ENCODE data around the gene NLGN1.

The NLGN1 gene

GRCh38 chr3:173552526-173552925, 155.0 kb downstream of the NLGN1 start:
- Mint-ChIP-seq H3K27ac (no peak overlapping the region), H3K4me3 (no peak overlapping the region), H3K4me1 (no peaks in the 10 kb centered on the region), H3K27me3 (ENCODE audit: low read depth) (no peaks in the 10 kb centered on the region), H3K9me3 (no peaks in the 10 kb centered on the region), H3K36me3 (ENCODE audit: low read depth) (no peaks in the 10 kb centered on the region)
- TF ChIP-seq CTCF (IDR thresholded peaks at IDR 0.05; ENCODE audit: unreplicated experiment in 3 of 3) = no peak

GRCh38 chr3:173553635-173554280, 156.2 kb downstream of the NLGN1 start:
- no peaks in the 10 kb centered on the region for H3K36me3 Mint-ChIP-seq (ENCODE audit: low read depth)
- no peaks in the 10 kb centered on the region for H3K27me3 Mint-ChIP-seq (ENCODE audit: low read depth)
- H3K4me1 Mint-ChIP-seq = no peaks in the 10 kb centered on the region
- TF ChIP-seq CTCF (IDR thresholded peaks at IDR 0.05; ENCODE audit: unreplicated experiment in 3 of 3) = peak; percentile 72 to 81 (median 78)
- no peaks in the 10 kb centered on the region for H3K9me3 Mint-ChIP-seq
- H3K27ac Mint-ChIP-seq = no peak overlapping the region
- H3K4me3 Mint-ChIP-seq = no peak overlapping the region

- Mint-ChIP-seq H3K9me3 (no peaks in the 10 kb centered on the region), H3K27me3 (ENCODE audit: low read depth) (no peaks in the 10 kb centered on the region), H3K4me1 (no peaks in the 10 kb centered on the region), H3K4me3 (no peak overlapping the region), H3K27ac (no peak overlapping the region), H3K36me3 (ENCODE audit: low read depth) (no peaks in the 10 kb centered on the region)
- TF ChIP-seq CTCF (IDR thresholded peaks at IDR 0.05; ENCODE audit: unreplicated experiment in 3 of 3) = no peak
These were observed 159.0 kb downstream of the NLGN1 start for GRCh38 chr3:173556546-173556945.

- H3K36me3 Mint-ChIP-seq (ENCODE audit: low read depth) = no peaks in the 10 kb centered on the region
- H3K4me1 Mint-ChIP-seq = no peaks in the 10 kb centered on the region
- H3K27ac Mint-ChIP-seq = no peak overlapping the region
- TF ChIP-seq CTCF (IDR thresholded peaks at IDR 0.05; ENCODE audit: unreplicated experiment in 3 of 3) = no peak
- no peak overlapping the region for H3K4me3 Mint-ChIP-seq
- H3K27me3 Mint-ChIP-seq (ENCODE audit: low read depth) = no peaks in the 10 kb centered on the region
- no peaks in the 10 kb centered on the region for H3K9me3 Mint-ChIP-seq
These were observed 170.5 kb downstream of the NLGN1 start for GRCh38 chr3:173567997-173568396.

- Mint-ChIP-seq H3K4me1 (no peaks in the 10 kb centered on the region), H3K27me3 (ENCODE audit: low read depth) (no peaks in the 10 kb centered on the region), H3K4me3 (no peak overlapping the region), H3K27ac (no peak overlapping the region), H3K9me3 (no peaks in the 10 kb centered on the region), H3K36me3 (ENCODE audit: low read depth) (no peaks in the 10 kb centered on the region)
- no peak for TF ChIP-seq CTCF (IDR thresholded peaks at IDR 0.05; ENCODE audit: unreplicated experiment in 3 of 3)
These were observed 171.1 kb downstream of the NLGN1 start for GRCh38 chr3:173568623-173569022.

- H3K27ac Mint-ChIP-seq = no peak overlapping the region
- peaks cover 31% of the 10 kb centered on the region for H3K27me3 Mint-ChIP-seq (ENCODE audit: low read depth)
- peak overlapping the region in 2 of 3 experiments; percentile 52 to 95 for H3K4me3 Mint-ChIP-seq
- no peaks in the 10 kb centered on the region for H3K9me3 Mint-ChIP-seq
- TF ChIP-seq CTCF (IDR thresholded peaks at IDR 0.05; ENCODE audit: unreplicated experiment in 3 of 3) = no peak
- peaks cover 11% of the 10 kb centered on the region for H3K4me1 Mint-ChIP-seq
- no peaks in the 10 kb centered on the region for H3K36me3 Mint-ChIP-seq (ENCODE audit: low read depth)
These were observed 186.0 kb downstream of the NLGN1 start for GRCh38 chr3:173583496-173583895.
